ENCODE data around the gene DNAJA3.

Gene DNAJA3

DNA sequence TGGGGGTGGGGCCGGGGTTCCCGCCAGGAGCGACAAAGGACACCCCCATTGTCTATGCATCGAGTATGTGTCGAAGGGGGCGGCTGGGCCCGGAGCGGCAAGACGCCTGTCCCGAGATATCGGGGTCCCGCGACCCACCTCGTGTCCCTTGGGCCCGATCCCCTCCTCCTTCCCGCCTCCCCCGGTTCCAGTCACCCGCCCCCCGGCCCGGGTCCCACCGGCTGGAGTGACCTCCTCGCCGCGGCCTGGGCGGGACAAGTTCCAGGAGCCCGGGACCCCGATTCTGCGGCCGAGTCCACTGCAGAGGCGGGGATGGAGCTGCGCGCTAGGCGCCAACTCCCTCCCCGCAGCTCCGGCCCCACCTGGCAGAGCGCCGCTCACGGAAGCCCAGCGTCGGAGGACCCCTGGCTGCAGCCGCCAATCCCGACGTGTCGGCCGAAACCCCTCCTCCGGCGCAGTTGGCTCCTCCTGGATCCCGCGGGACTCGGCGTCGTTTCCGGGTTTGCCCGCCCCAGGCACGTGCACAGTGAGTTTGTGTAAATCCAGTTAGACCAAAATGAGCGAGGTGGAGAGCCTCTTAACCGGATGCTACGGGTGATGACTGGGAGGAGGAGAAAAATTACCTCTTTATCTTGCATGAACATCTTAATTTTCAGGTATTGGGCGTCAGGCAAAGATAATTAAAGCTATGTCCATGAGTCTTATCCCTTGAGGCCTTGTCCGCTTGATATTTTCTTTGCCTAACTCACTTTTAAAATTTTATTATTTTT is 48.7 kb downstream of the DNAJA3 start, which contains the start of gene NMRAL1:
Gene NMRAL1, minus strand, starts transcription at position 434 of the 770 bp plus-strand sequence. CDS start 493 bp downstream, outside the sequence.
- DNase-seq (ENCODE audit: low read depth in 3 of 3), result peak; percentile 50 to 69 (median 59)

DNA sequence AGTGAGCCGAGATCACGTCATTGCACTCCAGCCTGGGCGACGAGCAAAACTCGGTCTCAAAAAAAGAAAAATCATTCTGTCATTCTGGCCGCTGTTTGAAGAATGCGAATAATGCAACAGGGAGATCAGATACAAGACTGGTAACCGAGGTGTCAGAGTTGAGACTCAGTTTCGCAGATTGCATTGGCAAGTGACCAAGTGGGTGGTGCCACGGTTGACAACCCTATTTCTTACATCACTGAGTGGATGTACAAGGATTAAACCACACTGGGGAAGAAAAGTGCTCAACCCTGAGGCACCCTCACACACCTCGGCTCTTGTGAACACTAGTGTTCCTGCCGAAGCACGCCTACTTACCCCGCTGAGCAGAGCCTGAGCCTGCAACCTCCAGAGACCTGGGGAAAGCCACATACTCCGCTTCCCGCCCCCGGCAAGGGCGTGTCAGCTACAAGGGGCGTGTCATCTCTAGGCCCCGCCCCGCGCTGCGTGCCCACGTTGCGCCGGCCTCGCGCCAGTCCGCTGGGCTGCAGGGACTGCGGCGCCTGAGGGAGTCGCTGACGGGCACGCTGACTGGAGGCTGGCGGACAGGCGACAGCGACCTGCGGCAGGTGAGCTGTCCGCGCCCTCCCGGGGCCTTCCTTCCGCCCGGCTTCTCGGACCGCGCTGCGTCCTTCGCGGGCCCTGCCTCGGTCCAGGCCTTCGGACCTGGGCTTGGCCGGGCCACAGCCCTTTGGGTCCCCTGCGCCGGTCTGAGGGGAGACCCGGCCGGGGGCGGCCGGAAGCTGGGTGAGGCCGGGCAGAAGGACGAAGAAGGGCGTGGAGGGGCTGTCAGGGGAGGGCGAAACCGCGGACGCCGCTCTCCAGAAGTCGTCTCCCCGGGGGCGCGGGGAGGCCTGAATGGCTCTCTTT is 50.5 kb downstream of the DNAJA3 start, which contains the start of gene HMOX2:
Gene HMOX2, plus strand, starts transcription at position 519 of the 909 bp plus-strand sequence. CDS start 29,127 bp downstream, outside the sequence.
- DNase-seq (ENCODE audit: low read depth in 3 of 3), result peak; percentile 90 to 93 (median 92)

DNA sequence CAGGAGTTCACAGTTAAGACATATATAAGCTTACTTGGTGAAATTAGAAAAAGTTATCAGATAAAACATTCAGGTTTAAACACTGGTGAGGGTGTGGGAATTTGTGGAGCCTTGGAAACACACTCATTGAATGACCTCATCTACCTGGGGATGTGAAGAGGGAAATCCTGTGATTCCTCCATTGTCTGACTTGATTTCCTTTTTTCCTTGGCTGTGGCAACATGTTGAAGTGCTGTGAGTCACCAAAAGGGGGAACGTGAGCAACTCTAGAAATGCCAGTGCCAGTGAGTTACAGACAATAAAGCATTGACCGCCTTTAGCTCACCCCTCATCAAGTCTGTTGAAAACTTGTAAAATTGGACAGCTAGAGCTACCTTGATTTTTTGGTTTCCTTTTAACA is 52.3 kb downstream of the DNAJA3 start:
- DNase-seq (ENCODE audit: low read depth in 3 of 3), result no peak

DNA sequence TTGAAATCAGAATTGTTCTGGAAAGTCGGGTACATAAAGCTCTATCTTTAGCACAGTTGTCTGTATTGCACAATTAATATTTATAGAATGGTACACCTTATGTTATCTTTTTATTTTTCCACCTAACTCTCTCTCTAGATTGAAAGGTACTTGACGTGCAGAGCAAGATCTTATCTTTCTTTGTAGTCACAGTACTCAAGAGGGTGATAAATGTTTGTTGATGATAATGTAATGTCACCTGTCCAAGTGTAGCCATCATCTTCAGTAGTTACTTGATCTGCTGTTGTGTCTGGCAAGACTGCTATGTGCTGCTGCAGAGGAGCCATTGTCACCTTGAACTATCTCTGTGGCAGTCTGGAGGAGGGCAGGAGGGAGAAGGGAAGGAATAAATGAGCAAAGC is 55.9 kb downstream of the DNAJA3 start:
- DNase-seq (ENCODE audit: low read depth in 3 of 3), result no peak

DNA sequence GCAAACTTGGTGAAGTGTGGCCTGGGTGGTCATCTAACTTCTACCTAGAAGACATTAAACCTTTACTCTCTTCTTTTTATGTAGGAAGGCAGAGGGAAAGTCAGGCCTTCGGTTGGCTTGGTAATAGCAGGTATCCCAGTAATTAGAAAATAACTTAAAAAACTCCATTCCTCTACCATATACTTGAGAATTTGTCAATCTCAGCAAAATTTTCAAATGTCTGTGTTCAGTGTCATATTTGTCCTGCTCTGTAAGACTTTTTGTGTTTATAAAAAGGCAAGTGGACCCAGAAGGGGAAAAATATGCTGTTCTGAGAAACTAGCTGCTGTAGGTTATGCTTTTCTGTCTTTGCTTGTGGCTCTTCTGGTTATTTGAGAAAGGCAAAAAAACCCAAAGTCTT is 56.3 kb downstream of the DNAJA3 start:
- no peak for DNase-seq (ENCODE audit: low read depth in 3 of 3)

DNA sequence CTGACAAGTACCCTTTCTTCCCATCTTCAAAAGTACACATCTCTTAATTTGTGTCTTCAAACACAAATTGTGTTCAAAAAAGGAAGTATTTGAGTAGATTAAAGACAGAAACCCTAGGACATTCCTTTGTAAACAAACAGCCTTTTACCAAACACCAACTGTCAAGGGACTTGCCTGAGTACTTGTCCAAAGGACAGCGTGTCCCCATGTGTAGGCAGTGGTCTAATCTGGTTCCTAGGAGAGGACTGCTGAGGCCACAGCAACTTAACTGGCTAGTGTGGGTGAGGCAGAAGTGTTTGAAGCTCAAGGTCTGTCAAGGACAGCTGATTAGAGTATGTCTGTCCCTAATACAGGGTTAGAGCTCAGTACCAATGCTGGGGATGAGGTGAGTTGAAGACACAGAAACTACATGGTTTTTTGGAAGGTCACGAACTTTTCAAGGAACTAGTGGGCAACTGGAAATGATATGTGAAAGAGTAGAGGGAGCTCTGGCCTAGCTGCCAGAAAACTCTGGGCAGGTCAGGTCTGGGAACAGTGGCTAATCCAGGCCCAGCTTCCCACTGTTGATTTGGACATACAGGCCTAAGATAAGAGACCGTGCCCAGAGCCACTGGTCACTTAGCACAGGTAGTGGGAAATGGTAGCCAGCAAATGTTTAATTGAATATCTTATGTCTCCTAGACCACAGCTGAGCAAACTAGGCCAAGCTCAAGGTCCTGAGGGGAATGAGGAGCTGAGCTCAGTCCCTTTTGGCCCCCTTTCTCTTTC is 60.6 kb downstream of the DNAJA3 start:
- DNase-seq (ENCODE audit: low read depth in 3 of 3), result no peak

DNA sequence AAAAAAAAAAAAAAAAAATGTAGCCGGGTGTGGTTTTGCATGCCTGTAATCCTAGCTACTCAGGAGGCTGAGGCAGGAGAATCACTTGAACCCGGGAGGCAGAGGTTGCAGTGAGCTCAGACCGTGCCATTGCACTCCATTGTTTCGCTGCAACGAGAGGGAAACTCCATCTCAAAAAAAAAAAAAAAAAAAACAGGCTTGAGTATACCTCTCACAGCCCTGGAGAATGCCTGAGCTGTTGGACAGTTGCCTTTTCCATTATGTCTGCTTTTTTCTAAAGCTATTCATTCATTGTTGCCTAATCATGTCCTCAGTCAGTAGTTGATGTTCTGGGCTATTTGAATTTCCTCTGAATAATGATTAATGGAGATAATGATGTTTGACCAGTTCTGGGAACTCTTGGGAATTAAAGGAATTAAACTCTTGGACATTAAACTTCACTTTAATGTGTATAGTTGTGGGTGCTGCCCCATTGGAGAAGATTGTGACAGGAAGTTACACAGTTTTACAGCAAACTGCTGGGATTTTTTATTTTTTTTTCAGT is 62.4 kb downstream of the DNAJA3 start:
- DNase-seq (ENCODE audit: low read depth in 3 of 3), result no peak

DNA sequence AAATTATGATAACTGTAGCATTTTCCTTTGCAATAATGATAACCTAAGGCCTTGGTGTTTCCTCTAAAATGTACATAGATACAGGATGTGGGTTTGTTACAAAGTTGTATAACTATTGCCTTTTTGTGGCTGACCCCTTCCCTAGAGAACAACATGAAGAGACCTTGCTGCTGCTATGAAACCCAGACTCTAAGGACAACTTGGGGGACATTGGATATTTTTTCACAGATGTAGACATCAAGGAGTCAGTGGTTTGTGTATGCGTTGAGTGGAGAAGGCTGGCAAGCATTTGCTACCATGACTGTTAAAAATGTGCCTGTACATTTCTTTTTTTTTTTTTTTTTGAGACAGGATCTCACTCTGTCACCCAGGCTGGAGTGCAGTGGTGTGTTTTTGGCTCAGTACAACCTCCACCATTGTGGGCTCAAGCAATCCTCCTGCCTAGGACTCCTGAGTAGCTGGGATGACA is 62.9 kb downstream of the DNAJA3 start:
- DNase-seq (ENCODE audit: low read depth in 3 of 3), result no peak

DNA sequence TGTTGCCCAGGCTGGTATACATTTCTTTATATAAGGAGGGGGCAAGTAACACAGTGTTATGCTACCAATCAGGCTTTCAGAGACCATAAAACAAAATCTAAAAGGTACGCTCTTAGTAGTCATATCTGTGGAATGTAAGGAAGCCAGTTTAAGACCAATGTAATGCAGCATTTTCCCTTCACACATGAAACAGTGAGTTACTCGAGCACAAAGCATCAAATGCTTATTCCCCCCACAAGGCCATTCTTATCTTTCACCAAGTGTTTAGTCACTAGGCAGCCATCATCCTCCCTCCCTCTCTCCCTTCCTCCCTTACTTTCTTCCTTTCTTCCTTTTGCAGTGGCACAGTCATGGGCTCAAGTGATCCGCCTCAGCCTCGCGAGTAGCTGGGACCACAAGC is 63.4 kb downstream of the DNAJA3 start:
- DNase-seq (ENCODE audit: low read depth in 3 of 3), result no peak

DNA sequence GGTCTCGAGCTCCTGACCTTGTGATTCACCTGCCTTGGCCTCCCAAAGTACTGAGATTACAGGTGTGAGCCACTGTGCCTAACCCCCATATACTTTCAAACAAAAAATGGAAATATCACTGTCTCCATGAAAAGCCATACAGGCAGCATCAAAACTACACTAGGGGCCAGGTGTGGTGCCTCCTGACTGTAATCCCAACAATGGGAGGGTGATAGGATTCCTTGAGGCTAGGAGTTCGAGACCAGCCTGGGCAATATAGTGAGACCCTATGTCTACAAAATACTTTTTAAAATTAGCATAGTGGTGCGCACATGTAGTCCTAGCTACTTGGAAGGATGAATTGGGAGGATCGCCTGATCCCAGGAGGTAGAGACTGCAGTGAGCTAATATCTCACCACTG is 66.2 kb downstream of the DNAJA3 start:
- no peak for DNase-seq (ENCODE audit: low read depth in 3 of 3)

DNA sequence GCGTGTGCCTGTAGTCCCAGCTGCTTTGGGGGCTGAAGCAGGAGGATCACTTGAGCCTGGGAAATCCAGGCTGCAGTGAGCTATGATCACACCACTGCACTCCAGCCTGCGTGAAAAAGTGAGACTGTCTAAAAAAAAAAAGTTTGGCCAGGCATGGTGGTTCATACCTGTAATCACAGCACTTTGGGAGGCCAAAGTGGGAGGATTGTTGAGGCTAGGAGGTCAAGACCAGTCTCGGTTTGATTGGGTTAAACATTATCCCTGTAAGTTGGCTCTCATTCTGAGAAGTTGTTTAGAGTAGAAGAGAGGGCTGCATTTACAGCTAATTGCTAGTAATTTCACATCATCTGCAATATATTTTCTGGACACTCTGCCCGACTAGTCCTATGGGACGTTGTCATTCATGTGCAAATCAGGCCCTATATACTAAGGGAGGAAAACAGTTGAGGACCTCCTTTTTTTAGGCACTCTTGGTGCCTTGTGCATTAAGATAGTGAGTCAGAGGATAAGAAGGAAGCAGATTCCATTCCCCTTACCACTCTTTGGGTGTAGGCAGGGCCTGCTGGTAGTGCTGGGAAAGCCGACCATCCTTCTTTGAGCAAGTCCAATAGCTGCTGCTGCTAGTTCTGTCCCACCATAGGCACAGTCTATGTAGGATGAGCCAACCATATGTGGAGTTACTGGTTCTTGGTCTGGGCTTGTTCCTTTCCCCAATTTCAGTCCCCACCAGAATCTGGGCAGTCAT is 69.2 kb downstream of the DNAJA3 start:
- no peak for DNase-seq (ENCODE audit: low read depth in 3 of 3)

DNA sequence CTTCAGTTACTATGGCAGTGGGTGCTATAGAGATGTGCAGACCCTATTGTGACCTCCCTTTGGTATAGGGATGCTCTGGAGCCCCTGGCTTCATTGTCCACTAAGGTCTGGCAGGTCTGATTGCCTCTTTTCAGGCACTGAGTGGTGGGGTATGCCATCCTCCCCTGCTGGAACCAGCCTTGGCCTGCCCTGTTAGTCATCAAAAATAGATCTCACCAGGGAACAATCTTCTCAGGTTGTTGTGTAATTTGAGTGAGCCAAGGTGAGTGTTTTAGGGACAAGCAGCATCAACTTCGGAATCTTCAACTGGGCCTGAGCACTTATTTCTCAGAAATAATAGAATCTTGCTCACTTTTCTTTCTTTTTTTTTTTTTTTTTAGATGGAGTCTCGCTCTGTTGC is 70.1 kb downstream of the DNAJA3 start:
- no peak for DNase-seq (ENCODE audit: low read depth in 3 of 3)

DNA sequence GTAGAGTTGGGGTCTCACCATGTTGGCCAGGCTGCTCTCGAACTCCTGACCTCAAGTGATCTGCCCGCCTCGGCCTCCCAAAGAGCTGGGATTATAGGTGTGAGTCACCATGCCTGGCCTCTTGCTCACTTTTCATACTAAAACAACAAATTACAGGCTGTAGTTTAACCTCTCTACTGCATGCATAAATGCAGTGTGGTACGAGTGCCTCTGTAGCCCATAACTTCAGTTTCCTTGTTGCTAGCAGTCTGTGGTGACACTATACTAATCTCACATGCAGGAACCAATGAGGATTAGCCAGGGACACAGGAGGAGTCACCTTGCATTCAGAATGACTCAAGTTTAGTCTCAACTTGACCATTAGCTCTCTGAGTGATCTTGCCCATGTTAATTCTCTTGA is 70.6 kb downstream of the DNAJA3 start:
- no peak for DNase-seq (ENCODE audit: low read depth in 3 of 3)

DNA sequence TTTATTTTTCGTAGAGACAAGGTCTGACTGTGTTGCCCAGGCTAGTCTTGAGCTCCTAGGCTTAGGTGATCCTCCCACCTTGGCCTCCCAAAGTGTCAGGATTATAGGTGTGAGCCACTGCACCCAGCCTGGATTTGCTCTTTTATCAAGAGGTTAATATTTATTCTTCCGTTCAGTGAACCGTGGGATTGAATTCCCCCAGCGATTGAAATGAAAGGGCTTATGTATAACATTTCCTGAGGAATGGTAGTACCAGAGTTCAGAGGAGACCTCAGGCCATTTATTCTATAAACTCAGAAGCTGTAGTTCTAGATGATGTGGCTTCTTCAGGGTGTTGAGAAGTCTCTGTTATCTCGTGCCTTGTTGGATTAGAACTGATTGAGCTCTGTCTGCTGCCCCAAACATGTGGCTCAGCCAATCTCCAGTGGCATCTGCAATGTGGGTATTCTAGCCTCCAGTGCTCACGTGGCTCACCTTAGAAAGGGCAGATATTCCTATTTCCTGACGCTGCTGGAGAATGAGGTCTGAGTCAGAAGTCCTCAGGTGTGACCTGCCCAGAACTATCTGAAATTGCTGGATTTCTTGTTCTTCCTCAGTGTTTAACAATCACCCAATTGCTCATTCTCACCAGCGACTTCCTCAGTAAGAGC is 73.0 kb downstream of the DNAJA3 start:
- no peak for DNase-seq (ENCODE audit: low read depth in 3 of 3)

DNA sequence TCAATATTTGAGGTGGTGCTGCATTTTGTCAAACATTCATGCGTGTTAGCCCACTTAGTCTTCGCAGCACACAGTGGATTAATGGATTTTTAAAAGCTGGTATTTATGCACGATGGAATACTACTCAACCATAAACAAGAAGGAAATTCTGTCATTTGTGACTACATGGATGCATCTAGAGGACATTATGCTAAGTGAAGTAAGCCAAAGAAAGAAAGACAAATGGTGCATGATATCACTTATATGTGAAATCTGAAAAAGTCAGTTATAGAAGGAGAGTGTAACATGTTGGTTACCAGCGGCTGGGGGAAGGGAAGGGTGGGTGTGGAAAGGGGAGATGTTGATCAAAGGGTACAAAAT is 73.5 kb downstream of the DNAJA3 start:
- DNase-seq (ENCODE audit: low read depth in 3 of 3), result no peak

DNA sequence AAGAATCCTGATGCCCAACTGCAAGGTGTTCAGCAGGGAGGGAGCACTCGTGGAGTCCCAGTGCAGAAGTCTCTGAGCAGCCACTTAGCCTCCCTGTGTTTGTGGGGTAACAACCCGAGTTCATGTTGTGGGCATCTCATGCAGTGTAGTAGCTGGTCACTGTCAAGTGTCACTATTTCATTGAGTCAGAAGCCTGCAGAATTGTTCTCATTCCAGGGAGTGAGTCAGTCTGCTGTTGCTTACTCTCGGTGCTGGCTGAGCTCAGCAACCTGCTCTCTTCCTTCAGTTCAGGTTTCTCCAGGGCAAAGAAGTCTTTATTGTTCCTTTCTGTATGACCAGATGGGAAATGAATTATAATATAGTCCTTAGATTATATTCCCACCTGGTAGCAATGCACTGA is 74.6 kb downstream of the DNAJA3 start:
- DNase-seq (ENCODE audit: low read depth in 3 of 3), result no peak

DNA sequence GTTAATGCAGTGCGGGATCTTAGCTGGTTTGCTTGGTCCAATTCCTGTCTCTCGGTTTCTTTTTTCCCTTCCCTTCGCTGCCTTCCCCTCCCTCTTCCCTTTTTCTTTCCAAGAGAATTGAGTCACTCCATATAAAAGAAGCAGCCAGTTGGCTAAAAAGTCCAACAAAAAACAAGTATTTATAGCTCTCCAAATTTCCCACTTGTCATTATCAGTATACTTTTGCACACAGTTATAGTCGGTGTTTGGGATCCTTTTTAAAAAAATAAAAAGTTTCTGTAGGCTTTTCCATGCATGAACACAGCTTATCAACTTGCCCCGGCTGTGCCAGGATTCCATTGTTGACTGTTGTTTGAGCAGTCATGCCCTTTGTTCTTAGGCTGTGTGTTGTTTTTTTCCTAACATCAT is 75.4 kb downstream of the DNAJA3 start:
- DNase-seq (ENCODE audit: low read depth in 3 of 3), result no peak

DNA sequence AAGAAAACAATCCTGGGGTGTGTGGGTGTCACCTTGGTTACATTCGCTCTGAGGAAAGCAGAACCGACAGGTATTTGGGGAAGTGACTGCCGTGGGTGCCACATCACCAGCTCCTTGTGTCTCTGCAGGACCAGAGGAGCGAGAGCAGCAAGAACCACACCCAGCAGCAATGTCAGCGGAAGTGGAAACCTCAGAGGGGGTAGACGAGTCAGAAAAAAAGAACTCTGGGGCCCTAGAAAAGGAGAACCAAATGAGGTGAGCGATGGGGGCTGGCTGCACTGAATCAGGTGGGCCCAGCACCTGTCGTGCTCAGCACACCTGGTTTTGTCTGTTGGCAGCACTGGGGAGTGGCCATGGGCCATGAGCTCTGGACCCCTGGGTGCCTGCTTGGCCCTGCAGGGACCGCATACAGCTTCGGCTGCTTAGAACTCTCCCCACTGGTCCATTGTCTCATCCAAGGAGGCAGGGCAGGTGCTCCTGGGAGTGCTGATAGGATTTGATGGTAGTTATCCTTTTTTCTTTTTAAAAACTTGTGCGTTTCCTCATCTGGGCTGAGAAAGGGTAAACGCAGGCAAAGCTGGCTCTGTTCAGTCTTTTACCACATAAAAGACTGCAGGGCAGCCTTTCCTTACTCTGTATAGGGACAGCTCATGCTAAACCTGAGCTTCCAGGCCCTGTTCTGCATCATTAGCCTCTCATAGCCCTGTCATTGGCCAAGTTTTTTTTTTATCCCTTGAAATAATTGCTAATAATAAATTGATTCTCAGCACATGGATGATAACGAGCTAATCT is 79.9 kb downstream of the DNAJA3 start:
- DNase-seq (ENCODE audit: low read depth in 3 of 3), result peak; percentile 21 to 65 (median 46)

Data from stimulated activated CD4-positive, alpha-beta T cell treated with anti-CD3 and anti-CD28 coated beads, TNF-alpha, amount 100 ng/mL, for 4 hours (primary cell).